Measurements from ENCODE around the gene GGA1. TPM values are rescaled to one million over a fixed set of nuclear protein-coding genes. Genes with fewer than 3 reads are reported as not detected.

GGA1 gene
- polyA plus RNA-seq, 1 of the 3 experiments (the other 2 are of a cell fraction): 81.1 TPM

DNA sequence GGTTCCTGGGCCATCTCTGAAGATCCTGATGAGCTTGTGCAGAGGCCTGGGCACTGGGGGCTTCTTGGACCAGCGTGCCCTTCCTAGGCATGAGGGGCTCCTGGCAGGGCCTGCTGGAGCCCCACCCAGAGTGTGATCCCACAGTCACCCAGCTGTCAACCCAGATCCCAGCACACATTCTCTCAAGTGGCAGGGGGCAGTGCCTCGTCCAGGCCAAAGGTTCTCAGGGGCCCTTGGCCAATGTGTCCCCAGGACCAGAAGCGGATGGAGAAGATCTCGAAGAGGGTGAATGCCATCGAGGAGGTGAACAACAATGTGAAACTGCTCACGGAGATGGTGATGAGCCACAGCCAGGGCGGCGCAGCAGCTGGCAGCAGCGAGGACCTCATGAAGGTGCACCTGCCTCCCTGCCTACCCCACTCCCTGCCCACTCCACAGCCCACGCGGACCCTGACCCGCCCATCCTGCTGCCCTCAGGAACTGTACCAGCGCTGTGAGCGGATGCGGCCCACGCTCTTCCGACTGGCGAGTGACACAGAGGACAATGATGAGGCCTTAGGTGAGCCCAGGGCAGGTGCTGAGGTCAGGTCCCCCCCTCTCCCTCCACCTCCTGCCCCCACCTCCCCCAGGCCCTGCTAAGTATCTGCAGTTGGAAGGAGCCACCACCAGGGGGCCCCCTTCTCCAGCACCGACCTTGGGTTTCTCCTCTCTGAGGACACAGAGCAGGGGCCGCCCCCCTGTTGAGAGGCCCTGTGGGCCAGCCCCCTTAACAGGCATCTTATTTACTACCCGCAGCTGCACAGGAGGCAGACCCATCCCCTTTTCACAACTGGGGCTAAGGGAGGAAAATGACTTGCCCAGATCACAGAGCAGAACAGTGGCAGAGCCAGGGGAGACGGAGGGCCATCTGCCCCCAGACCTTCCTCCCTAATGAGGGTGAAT, 14.7 kb downstream of the GGA1 start:
- Histone ChIP-seq H3K4me2 (no peak overlapping the region), H3K27ac (ENCODE audit: low read depth in 2 of 2, low read length in 1 of 2) (peak overlapping the region in 1 of 2 experiments; percentile 56; a peak in 1 of 4 replicates), H3K9me2 (no peaks in the 10 kb centered on the region), H3K9me3 (no peaks in the 10 kb centered on the region), H4K20me1 (ENCODE audit: insufficient read depth) (no peaks in the 10 kb centered on the region), H3F3A (replicated peaks; ENCODE audit: insufficient read depth) (peaks cover 11% of the 10 kb centered on the region), H3K4me3 (ENCODE audit: low read depth in 2 of 2, low read length in 1 of 2) (no peak overlapping the region), H3K36me3 (replicated peaks in 1 of 2; ENCODE audit: control insufficient read depth in 1 of 2, insufficient read depth in 2 of 2, low read length in 1 of 2) (peaks cover 5 to 37% of the 10 kb centered on the region in 2 experiments), H2AFZ (ENCODE audit: low read depth) (no peak overlapping the region), H3K27me3 (ENCODE audit: insufficient read depth) (no peaks in the 10 kb centered on the region), H3K4me1 (ENCODE audit: control insufficient read depth in 1 of 2, insufficient read depth in 2 of 2, low read depth in 1 of 2, low read length in 1 of 2) (peaks cover 0 to 4% of the 10 kb centered on the region in 2 experiments; a peak in 1 of 4 replicates), H3K79me2 (ENCODE audit: insufficient read depth) (no peaks in the 10 kb centered on the region), H3K9ac (no peak overlapping the region)
- 41% methylated on average over 7 of the region's 22 CpGs for whole genome bisulfite sequencing (ENCODE audit: low lambda C conversion rate)
- ChIA-PET CTCF (interaction anchor here (0.7 to 34.3 kb wide), 13 partner anchors 9 to 140 kb away, joined by 3 to 898 read pairs (median 4); partner anchors contain the start of genes GGA1, LGALS1, NOL12 and PDXP), POLR2A (no interaction called here)
- TF ChIP-seq RAD21 (IDR thresholded peaks at IDR 0.05; ENCODE audit: low read length) (peak; percentile 65), SMC3 (IDR thresholded peaks at IDR 0.05; ENCODE audit: low read depth, low read length) (peak; percentile 52)
- TF ChIP-seq, protein P1, sequence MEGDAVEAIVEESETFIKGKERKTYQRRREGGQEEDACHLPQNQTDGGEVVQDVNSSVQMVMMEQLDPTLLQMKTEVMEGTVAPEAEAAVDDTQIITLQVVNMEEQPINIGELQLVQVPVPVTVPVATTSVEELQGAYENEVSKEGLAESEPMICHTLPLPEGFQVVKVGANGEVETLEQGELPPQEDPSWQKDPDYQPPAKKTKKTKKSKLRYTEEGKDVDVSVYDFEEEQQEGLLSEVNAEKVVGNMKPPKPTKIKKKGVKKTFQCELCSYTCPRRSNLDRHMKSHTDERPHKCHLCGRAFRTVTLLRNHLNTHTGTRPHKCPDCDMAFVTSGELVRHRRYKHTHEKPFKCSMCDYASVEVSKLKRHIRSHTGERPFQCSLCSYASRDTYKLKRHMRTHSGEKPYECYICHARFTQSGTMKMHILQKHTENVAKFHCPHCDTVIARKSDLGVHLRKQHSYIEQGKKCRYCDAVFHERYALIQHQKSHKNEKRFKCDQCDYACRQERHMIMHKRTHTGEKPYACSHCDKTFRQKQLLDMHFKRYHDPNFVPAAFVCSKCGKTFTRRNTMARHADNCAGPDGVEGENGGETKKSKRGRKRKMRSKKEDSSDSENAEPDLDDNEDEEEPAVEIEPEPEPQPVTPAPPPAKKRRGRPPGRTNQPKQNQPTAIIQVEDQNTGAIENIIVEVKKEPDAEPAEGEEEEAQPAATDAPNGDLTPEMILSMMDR (IDR thresholded peaks at IDR 0.05): peak; percentile 89
- TF ChIP-seq, protein P2, sequence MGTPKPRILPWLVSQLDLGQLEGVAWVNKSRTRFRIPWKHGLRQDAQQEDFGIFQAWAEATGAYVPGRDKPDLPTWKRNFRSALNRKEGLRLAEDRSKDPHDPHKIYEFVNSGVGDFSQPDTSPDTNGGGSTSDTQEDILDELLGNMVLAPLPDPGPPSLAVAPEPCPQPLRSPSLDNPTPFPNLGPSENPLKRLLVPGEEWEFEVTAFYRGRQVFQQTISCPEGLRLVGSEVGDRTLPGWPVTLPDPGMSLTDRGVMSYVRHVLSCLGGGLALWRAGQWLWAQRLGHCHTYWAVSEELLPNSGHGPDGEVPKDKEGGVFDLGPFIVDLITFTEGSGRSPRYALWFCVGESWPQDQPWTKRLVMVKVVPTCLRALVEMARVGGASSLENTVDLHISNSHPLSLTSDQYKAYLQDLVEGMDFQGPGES (IDR thresholded peaks at IDR 0.05; ENCODE audit: low read depth, low read length): no peak
- DNase-seq: peak; percentile 94

DNA sequence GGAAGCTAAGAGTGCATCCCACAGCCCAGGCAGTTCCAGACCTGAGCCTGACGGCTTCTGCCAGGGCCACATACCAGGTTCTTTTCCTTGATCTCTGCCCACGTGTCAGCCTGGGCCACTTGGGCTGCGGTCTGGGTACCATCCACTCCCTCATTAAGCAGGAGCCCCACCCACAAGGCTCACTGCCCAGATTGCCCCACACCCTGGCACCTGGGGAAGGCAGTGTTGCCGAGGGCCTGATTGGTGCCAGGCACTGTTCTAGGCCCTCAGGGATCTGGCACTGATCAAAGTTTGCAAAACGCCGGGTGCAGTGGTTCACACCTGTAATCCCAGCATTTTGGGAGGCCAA, 15.4 kb downstream of the GGA1 start:
- Histone ChIP-seq H3K9me2 (no peaks in the 10 kb centered on the region), H2AFZ (ENCODE audit: low read depth) (no peak overlapping the region), H3K9me3 (no peaks in the 10 kb centered on the region), H4K20me1 (ENCODE audit: insufficient read depth) (no peaks in the 10 kb centered on the region), H3K36me3 (replicated peaks in 1 of 2; ENCODE audit: control insufficient read depth in 1 of 2, insufficient read depth in 2 of 2, low read length in 1 of 2) (peaks cover 5 to 35% of the 10 kb centered on the region in 2 experiments), H3K4me2 (no peak overlapping the region), H3K27ac (ENCODE audit: low read depth in 2 of 2, low read length in 1 of 2) (peak overlapping the region in 1 of 2 experiments; percentile 56; a peak in 1 of 4 replicates), H3K79me2 (ENCODE audit: insufficient read depth) (no peaks in the 10 kb centered on the region), H3K9ac (no peak overlapping the region), H3K27me3 (ENCODE audit: insufficient read depth) (no peaks in the 10 kb centered on the region), H3K4me1 (ENCODE audit: control insufficient read depth in 1 of 2, insufficient read depth in 2 of 2, low read depth in 1 of 2, low read length in 1 of 2) (peaks cover 0 to 4% of the 10 kb centered on the region in 2 experiments; a peak in 1 of 4 replicates), H3K4me3 (ENCODE audit: low read depth in 2 of 2, low read length in 1 of 2) (no peak overlapping the region), H3F3A (replicated peaks; ENCODE audit: insufficient read depth) (peaks cover 11% of the 10 kb centered on the region)
- no peak for DNase-seq
- TF ChIP-seq, protein P3, sequence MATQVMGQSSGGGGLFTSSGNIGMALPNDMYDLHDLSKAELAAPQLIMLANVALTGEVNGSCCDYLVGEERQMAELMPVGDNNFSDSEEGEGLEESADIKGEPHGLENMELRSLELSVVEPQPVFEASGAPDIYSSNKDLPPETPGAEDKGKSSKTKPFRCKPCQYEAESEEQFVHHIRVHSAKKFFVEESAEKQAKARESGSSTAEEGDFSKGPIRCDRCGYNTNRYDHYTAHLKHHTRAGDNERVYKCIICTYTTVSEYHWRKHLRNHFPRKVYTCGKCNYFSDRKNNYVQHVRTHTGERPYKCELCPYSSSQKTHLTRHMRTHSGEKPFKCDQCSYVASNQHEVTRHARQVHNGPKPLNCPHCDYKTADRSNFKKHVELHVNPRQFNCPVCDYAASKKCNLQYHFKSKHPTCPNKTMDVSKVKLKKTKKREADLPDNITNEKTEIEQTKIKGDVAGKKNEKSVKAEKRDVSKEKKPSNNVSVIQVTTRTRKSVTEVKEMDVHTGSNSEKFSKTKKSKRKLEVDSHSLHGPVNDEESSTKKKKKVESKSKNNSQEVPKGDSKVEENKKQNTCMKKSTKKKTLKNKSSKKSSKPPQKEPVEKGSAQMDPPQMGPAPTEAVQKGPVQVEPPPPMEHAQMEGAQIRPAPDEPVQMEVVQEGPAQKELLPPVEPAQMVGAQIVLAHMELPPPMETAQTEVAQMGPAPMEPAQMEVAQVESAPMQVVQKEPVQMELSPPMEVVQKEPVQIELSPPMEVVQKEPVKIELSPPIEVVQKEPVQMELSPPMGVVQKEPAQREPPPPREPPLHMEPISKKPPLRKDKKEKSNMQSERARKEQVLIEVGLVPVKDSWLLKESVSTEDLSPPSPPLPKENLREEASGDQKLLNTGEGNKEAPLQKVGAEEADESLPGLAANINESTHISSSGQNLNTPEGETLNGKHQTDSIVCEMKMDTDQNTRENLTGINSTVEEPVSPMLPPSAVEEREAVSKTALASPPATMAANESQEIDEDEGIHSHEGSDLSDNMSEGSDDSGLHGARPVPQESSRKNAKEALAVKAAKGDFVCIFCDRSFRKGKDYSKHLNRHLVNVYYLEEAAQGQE (IDR thresholded peaks at IDR 0.05; ENCODE audit: low read depth, low read length): no peak
- TF ChIP-seq, protein P4, sequence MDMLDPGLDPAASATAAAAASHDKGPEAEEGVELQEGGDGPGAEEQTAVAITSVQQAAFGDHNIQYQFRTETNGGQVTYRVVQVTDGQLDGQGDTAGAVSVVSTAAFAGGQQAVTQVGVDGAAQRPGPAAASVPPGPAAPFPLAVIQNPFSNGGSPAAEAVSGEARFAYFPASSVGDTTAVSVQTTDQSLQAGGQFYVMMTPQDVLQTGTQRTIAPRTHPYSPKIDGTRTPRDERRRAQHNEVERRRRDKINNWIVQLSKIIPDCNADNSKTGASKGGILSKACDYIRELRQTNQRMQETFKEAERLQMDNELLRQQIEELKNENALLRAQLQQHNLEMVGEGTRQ (IDR thresholded peaks at IDR 0.05; ENCODE audit: borderline replicate concordance, low read depth, low read length): no peak
- no peak for TF ChIP-seq TEAD4 (IDR thresholded peaks at IDR 0.05; ENCODE audit: borderline replicate concordance, insufficient read depth)
- TF ChIP-seq, protein P5, sequence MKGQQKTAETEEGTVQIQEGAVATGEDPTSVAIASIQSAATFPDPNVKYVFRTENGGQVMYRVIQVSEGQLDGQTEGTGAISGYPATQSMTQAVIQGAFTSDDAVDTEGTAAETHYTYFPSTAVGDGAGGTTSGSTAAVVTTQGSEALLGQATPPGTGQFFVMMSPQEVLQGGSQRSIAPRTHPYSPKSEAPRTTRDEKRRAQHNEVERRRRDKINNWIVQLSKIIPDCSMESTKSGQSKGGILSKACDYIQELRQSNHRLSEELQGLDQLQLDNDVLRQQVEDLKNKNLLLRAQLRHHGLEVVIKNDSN (IDR thresholded peaks at IDR 0.05; ENCODE audit: borderline replicate concordance, low read depth): no peak
- ChIA-PET POLR2A (no interaction called here), CTCF (interaction anchor here (0.7 to 34.3 kb wide), 10 partner anchors 8 to 139 kb away, joined by 3 to 898 read pairs (median 10); partner anchors contain the start of genes GGA1, LGALS1, NOL12 and PDXP)
- WGBS (ENCODE audit: low lambda C conversion rate): 96% methylated on average over 4 of the region's 6 CpGs
